Stimulated activated CD8-positive, alpha-beta memory T cell treated with anti-CD3 and anti-CD28 coated beads, Interleukin-15, amount 100 ng/mL, for 4 hours (primary cell): ENCODE data around the gene MBNL1.
"Not testable (repeated sequence)": the region's sequence is repeated elsewhere in the genome, so short reads cannot be mapped to it uniquely, and the experiment has no call there.

Experiments used
- DNase-seq, 2 donors: peaks; one replicate each; pipeline ENCODE4 v3.0.0-alpha.2; 2020; ENCODE audit warnings: low read depth in 2 of 2

Gene MBNL1

GRCh38 chr3:152350139-152350538, 81.4 kb downstream of the MBNL1 start:
- no peak for DNase-seq

- no peak for DNase-seq
These were observed 82.0 kb downstream of the MBNL1 start for GRCh38 chr3:152350776-152351175.

- DNase-seq: no peak
These were observed 83.8 kb downstream of the MBNL1 start for GRCh38 chr3:152352554-152352953.

DNA sequence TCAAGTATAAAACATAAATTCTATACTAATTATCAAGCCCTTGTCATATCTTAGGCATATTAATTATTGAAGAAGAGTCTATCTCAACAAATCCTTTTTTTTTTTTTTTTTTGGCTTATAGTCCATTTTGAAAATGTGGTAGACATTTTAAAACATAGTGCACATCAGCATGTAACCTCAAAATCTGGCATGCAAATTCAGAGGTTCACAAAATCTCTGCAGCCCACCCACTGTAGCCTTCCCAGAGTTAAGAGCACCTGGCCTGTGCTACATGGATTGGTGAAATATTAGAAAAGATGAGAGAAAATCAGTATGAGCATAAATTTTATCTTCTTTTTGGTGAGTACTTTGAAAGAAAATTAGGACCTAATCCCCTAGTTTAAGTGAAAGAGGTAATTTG, 84.8 kb downstream of the MBNL1 start:
- no peak for DNase-seq

DNA sequence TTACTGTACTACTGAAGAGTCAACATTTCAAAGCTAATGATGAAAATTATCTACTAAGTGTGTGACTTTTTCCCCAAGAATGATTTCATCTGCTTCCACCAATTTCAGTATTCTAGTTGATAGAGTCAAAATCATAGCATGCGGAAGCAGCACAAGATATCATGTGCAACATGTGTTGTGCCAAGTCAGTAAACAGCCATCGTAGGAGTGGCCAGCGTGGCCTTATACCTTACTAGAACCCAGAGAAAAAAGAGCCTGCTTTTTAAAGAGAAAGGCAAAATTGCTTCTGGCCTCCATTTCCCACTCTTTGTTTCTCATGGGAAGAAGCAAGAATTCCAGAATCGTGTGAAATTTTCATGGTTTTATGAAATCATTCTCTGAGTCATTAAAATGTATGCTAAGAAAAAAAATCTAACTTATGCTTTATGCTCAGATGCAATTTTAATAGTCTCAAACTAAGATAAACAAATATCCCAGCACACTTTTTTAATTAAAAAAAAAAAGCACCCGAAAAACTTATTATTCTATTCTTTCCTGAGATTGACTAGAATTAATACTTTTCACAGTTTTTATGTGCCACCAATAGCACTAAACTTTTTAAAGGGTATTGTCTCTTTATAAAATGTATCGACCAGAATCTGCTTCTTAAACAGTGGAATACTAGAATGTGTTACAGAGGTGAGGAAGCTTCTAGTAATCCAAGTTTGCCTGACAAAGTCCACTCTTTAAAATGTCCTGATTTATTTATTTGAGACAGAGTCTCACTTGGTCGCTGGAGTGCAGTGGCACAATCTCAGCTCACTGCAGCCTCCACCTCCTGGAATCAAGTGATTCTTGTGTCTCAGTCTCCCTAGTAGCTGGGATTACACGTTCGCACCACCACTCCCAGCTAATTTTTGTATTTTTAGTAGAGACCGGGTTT, 87.3 kb downstream of the MBNL1 start:
- no peak for DNase-seq

DNA sequence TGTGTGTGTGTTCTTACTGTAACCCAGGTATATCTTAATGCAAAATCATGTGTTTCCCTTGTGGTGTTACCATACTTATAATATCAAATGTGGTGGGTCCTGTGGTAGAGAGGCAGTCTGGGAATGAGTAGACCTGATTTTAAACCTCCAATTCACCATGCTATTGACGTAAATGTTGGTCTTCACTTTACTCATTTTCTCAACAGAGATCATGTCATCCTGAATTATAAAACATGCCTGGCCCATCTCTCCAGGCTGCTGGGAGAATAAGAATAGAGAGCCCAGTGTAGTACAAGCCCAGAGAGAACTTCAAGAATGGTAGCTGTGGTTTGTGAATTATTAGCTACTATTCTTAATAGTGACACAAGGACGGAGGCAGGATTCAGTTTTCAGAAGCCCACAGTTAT, 88.1 kb downstream of the MBNL1 start:
- no peak for DNase-seq

GRCh38 chr3:152357587-152357986, 88.9 kb downstream of the MBNL1 start:
- no peak for DNase-seq

- no peak for DNase-seq
These were observed 90.9 kb downstream of the MBNL1 start for GRCh38 chr3:152359385-152360248.

GRCh38 chr3:152360302-152360701, 91.6 kb downstream of the MBNL1 start:
- no peak for DNase-seq

GRCh38 chr3:152360966-152361365, 92.2 kb downstream of the MBNL1 start:
- DNase-seq: no peak

DNA sequence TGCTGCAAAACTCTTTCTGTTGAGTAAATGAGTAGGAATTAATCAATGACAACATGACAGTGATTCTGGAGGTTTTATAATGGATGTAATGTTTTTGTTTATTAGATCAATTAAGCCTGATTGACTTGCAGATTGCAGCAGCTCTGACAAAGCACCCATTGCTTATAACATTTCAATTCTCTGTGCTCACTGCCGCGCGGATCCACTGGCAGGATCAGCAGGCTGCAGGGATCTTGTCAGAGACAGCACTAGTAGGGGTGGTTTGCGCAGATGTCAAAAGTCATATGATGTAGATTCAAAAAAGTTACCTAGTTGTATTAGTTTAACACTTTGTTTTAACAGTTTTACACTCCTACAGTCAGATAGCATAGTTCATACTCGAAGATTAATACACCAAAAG, 93.4 kb downstream of the MBNL1 start:
- DNase-seq: no peak

DNA sequence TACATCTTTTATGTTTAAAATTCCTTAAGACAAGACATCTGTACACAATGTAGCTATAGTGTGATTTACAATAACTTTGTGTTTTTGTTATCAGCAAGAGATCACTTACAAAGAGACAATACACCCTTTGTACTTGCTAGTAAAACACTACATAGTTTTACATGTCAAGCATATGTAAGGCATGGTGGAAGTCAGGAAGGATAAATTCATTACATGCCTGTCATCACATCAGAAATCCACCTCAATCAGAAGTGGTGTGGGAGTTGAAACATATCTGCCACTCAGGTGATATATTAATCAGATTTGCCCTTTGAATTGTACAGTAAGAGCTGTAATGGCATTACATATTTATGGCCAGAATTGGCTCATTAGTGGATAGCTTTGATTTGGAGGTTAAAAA, 95.5 kb downstream of the MBNL1 start:
- DNase-seq: no peak

DNA sequence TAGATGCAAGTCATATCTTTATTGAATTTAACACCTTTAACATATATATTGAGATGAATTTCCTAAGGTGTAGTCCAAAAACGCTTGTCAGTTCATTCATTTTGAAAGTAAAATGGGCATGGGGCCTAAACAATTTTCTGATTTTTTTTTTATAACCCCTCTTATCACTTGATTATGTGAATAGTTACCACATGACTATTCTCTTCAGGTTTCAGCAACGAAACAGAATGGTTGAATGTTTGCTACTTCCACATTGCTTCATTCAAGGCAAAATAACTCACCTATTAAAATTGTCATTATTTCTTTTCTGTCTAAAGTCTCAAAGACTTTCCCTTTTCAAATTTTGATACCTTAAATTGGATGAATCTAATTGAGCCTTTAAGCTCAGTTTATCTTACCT, 96.4 kb downstream of the MBNL1 start:
- no peak for DNase-seq

- no peak for DNase-seq
These were observed 97.3 kb downstream of the MBNL1 start for GRCh38 chr3:152365766-152366593.

DNA sequence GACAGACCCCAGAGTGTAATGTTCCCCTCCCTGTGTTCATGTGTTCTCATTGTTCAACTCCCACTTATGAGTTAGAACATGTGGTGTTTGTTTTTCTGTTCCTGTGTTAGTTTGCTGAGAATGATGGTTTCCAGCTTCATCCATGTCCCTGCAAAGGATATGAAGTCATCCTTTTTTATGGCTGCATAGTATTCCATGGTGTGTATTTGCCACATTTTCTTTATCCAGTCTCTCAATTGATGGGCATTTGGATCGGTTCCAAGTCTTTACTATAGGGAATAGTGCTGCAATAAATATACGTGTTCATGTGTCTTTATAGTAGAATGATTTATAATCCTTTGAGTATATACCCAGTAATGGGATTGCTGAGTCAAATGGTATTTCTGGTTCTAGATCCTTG, 98.5 kb downstream of the MBNL1 start:
- DNase-seq: not testable (repeated sequence)

- not testable (repeated sequence) for DNase-seq
These were observed 103.9 kb downstream of the MBNL1 start for GRCh38 chr3:152372633-152373032.

- no peak for DNase-seq
These were observed 104.7 kb downstream of the MBNL1 start for GRCh38 chr3:152373379-152373778.

DNA sequence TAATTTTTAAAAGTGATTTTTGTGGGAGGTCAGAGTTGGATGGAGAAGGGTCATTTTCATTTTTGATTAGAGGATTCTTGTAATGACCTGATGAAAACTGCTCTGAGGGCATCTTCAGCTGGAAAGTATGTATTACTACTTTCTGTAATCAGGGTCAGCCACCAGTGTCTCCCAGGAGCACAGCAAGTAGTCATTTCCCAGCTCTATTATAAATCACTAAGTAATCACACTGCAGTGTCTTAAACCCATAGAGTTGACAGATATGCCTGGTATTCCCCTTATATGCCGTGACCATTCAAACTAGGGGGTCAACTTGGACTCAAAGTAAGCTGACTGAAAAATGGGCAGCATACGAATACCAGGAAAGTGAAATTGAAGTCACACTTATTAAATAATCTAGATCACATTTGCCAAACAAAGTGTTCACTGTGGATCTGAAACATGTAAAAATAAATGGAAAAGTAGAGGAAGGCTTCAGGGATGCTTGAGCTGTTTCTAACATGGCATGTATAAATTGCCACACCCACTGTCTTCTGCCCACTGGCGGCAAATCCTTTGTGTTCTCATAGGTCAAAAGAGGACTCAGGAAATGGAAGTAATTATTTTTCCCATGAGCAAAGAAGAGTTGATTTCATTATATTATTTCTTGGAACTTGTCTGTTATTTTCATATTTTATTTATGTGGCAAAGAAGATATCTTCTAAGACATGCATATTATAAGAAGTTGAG, 105.7 kb downstream of the MBNL1 start:
- no peak for DNase-seq

DNA sequence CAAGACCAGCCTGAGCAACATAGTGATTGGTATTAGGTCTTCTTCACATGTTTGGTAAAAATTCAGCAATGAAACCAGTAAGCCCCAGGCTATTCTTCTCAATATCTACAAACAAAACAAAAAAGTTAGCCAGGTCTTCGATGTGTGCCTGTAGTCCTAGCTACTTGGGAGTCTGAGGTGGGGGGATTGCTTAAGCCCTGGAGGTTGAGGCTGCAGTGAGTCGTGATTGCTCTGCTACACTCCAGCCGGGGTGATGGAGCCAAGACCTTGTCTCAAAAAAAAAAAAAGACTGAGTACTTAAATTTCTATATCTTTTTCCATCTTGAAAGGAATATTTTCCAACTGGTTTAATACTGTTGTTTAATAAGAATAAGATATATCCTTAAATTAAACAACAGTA, 106.8 kb downstream of the MBNL1 start:
- DNase-seq: no peak

DNA sequence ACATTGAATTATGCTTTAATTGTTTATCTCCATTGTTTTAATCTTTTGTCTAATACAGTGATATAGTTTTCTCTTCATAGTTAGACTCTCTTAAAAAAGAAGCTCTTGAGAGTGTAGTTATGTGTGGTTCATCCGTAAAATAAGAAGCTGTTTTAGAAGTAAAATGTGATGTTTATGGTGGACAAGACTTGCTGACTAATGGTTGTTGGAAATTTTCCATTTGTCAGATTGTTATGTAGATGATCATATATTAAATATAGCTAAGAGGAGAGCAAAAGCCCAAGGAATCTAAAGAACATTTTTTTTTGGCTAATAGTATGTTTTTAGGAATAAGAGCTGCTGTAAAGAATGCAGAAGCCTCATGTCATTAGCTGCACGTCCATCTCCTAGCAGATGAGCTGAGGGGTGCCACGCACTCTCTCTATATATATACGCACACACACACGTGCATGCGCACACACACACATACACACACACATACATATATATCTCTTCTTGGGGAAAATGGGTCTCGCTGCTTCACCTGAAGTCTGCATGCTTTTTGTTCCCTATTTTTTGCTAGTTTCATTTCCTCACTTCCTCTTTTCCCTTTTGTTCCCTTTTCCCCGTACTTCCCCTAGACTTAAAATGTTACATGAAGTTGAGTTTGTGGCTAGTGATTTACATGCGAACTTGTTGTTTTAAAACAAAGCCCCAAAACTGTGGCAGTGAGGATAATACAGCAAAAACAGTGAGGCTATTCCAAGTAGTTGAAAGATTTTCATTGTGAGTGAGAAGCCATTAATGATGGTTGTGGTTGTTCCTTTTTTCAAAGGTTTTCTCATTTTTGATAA, 107.8 kb downstream of the MBNL1 start:
- DNase-seq: no peak
